NT2/D1 (cell line): ENCODE measurements around the gene IL4R.

Source experiments
- SUZ12 ChIP-seq: IDR thresholded peaks from 2 replicates; pipeline ENCODE4 v1.6.1; 2011; ENCODE audit not compliant: insufficient read length, insufficient read depth; ENCODE audit errors: extremely low read depth
- YY1 ChIP-seq: IDR thresholded peaks from 2 replicates; pipeline ENCODE4 v1.6.1; 2011; ENCODE audit not compliant: insufficient read length, insufficient read depth
- ZNF274 ChIP-seq: IDR thresholded peaks from 2 replicates; pipeline ENCODE4 v1.6.1; 2011; ENCODE audit warnings: mild to moderate bottlenecking, low read depth, low read length

DNA sequence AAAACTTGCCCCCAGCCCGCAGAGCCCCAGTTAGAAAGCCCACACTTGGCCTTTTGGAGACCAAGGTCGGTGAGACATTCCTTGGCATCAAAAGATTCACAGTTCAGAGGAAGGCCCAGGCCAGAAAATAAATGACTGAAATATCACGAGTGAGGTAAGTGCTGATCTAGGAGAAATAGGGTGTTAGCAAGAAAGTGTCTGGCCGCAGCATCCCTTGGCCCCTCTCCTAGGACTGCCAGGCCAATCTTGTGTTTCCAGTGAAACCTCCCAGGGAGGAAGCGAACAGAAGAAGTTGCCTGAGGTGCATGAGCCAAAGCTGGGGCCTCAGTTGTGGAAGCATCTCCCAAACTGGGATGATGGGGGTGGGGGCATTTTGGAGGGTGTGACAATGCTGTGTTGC, 22.7 kb upstream of the IL4R start:
- TF ChIP-seq SUZ12 (no peak), YY1 (no peak), ZNF274 (no peak)
